ENCODE results near the gene PRG2.

- no peak for TF ChIP-seq CTCF (conservative IDR thresholded peaks at IDR 0.05 in 1 of 2, IDR thresholded peaks at IDR 0.05 in 1 of 2; ENCODE audit: extremely low read depth in 1 of 2, insufficient read depth in 1 of 2, low read depth in 1 of 2, low read length in 2 of 2)
- TF ChIP-seq EZH2 (IDR thresholded peaks at IDR 0.05; ENCODE audit: borderline replicate concordance, low read length), result no peak
Measured at GRCh38 chr11:57374966-57375365, 15.5 kb downstream of the PRG2 start.

Data from mammary epithelial cell (primary cell).